GM23338 (cell line): ENCODE measurements around the gene SRPK2.

ENCODE experiments used
- CREB1 ChIP-seq: fragments of 250-450 bp; sonication (Bioruptor Pico); IDR thresholded peaks from 2 replicates; pipeline ENCODE4 v1.5.0; 2020; ENCODE audit warnings: low read depth, mild to moderate bottlenecking, moderate library complexity
- EZH2 ChIP-seq: fragments of 200-600 bp; sonication (generic); IDR thresholded peaks from one replicate; pipeline ENCODE4 v1.8.0; 2017; ENCODE audit warnings: antibody characterized with exemption, mild to moderate bottlenecking, low read depth; ENCODE audit not compliant: unreplicated experiment
- EZH2phosphoT487 ChIP-seq: fragments of 200-600 bp; sonication (generic); IDR thresholded peaks from one replicate; pipeline ENCODE4 v1.8.1; 2018; ENCODE audit warnings: antibody characterized with exemption; ENCODE audit not compliant: unreplicated experiment
- JUNB ChIP-seq: IDR thresholded peaks from one replicate; pipeline ENCODE4 v1.6.1; 2016; ENCODE audit warnings: antibody characterized with exemption; ENCODE audit not compliant: unreplicated experiment
- NANOG ChIP-seq: IDR thresholded peaks from 2 replicates; pipeline ENCODE4 v1.6.1; 2016; ENCODE audit warnings: antibody characterized with exemption, borderline replicate concordance
- POLR2AphosphoS5 ChIP-seq: IDR thresholded peaks from 2 replicates; pipeline ENCODE4 v1.6.1; 2016; ENCODE audit warnings: antibody characterized with exemption, low read depth
- ZNF114 ChIP-seq: fragments of 250-450 bp; sonication (Bioruptor Pico); IDR thresholded peaks from 2 replicates; pipeline ENCODE4 v1.5.0; 2020; ENCODE audit warnings: mild to moderate bottlenecking, moderate library complexity
- TF ChIP-seq, protein P1 (sequence below), 2 experiments: fragments of 200-600 bp in 1 of 2; sonication (generic) in 1 of 2; conservative IDR thresholded peaks; 2 replicates each; pipeline versions ENCODE4 v1.5.1 to v1.6.1; 2016 to 2017; ENCODE audit warnings: antibody characterized with exemption in 2 of 2, low read depth in 2 of 2, mild to moderate bottlenecking in 2 of 2, moderate library complexity in 1 of 2
- TF ChIP-seq, protein P2 (sequence below): IDR thresholded peaks from one replicate; pipeline ENCODE4 v1.6.1; 2018; ENCODE audit warnings: antibody characterized with exemption; ENCODE audit not compliant: unreplicated experiment
- TF ChIP-seq, protein P3 (sequence below): IDR thresholded peaks from 2 replicates; pipeline ENCODE4 v1.6.1; 2016; ENCODE audit warnings: antibody characterized with exemption
- TF ChIP-seq, protein P4 (sequence below): fragments of 250-450 bp; sonication (Bioruptor Pico); IDR thresholded peaks from 2 replicates; pipeline ENCODE4 v1.5.0; 2020; ENCODE audit warnings: mild to moderate bottlenecking, moderate library complexity

DNA sequence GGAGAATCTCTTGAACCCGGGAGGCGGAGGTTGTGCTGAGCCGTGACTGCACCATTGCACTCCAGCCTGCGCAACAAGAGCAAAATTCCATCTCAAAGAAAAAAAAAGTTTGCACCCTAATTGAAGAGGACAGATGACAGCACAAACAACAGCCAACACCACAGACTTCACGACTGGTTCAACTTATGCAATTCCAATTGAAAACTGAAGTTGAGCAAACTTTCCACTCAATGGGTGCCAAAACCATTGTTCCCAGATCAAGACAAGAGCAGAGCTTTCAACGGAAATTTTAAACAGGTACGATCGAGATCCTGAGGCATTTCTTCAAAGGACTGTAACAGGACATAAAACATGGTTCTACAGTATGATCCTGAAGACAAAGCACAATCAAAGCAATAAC lies 225.0 kb downstream of the SRPK2 start:
- TF ChIP-seq, protein P1, sequence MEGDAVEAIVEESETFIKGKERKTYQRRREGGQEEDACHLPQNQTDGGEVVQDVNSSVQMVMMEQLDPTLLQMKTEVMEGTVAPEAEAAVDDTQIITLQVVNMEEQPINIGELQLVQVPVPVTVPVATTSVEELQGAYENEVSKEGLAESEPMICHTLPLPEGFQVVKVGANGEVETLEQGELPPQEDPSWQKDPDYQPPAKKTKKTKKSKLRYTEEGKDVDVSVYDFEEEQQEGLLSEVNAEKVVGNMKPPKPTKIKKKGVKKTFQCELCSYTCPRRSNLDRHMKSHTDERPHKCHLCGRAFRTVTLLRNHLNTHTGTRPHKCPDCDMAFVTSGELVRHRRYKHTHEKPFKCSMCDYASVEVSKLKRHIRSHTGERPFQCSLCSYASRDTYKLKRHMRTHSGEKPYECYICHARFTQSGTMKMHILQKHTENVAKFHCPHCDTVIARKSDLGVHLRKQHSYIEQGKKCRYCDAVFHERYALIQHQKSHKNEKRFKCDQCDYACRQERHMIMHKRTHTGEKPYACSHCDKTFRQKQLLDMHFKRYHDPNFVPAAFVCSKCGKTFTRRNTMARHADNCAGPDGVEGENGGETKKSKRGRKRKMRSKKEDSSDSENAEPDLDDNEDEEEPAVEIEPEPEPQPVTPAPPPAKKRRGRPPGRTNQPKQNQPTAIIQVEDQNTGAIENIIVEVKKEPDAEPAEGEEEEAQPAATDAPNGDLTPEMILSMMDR (conservative IDR thresholded peaks at IDR 0.05; ENCODE audit: low read depth in 2 of 2): no peak
- no peak for TF ChIP-seq EZH2
- TF ChIP-seq, protein P2, sequence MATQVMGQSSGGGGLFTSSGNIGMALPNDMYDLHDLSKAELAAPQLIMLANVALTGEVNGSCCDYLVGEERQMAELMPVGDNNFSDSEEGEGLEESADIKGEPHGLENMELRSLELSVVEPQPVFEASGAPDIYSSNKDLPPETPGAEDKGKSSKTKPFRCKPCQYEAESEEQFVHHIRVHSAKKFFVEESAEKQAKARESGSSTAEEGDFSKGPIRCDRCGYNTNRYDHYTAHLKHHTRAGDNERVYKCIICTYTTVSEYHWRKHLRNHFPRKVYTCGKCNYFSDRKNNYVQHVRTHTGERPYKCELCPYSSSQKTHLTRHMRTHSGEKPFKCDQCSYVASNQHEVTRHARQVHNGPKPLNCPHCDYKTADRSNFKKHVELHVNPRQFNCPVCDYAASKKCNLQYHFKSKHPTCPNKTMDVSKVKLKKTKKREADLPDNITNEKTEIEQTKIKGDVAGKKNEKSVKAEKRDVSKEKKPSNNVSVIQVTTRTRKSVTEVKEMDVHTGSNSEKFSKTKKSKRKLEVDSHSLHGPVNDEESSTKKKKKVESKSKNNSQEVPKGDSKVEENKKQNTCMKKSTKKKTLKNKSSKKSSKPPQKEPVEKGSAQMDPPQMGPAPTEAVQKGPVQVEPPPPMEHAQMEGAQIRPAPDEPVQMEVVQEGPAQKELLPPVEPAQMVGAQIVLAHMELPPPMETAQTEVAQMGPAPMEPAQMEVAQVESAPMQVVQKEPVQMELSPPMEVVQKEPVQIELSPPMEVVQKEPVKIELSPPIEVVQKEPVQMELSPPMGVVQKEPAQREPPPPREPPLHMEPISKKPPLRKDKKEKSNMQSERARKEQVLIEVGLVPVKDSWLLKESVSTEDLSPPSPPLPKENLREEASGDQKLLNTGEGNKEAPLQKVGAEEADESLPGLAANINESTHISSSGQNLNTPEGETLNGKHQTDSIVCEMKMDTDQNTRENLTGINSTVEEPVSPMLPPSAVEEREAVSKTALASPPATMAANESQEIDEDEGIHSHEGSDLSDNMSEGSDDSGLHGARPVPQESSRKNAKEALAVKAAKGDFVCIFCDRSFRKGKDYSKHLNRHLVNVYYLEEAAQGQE: no peak
- no peak for TF ChIP-seq POLR2AphosphoS5
- no peak for TF ChIP-seq EZH2phosphoT487
- TF ChIP-seq JUNB: no peak
- no peak for TF ChIP-seq CREB1 (CRISPR knock-in tag)
- no peak for TF ChIP-seq NANOG
- TF ChIP-seq, protein P3, sequence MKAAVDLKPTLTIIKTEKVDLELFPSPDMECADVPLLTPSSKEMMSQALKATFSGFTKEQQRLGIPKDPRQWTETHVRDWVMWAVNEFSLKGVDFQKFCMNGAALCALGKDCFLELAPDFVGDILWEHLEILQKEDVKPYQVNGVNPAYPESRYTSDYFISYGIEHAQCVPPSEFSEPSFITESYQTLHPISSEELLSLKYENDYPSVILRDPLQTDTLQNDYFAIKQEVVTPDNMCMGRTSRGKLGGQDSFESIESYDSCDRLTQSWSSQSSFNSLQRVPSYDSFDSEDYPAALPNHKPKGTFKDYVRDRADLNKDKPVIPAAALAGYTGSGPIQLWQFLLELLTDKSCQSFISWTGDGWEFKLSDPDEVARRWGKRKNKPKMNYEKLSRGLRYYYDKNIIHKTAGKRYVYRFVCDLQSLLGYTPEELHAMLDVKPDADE: no peak
- TF ChIP-seq, protein P4, sequence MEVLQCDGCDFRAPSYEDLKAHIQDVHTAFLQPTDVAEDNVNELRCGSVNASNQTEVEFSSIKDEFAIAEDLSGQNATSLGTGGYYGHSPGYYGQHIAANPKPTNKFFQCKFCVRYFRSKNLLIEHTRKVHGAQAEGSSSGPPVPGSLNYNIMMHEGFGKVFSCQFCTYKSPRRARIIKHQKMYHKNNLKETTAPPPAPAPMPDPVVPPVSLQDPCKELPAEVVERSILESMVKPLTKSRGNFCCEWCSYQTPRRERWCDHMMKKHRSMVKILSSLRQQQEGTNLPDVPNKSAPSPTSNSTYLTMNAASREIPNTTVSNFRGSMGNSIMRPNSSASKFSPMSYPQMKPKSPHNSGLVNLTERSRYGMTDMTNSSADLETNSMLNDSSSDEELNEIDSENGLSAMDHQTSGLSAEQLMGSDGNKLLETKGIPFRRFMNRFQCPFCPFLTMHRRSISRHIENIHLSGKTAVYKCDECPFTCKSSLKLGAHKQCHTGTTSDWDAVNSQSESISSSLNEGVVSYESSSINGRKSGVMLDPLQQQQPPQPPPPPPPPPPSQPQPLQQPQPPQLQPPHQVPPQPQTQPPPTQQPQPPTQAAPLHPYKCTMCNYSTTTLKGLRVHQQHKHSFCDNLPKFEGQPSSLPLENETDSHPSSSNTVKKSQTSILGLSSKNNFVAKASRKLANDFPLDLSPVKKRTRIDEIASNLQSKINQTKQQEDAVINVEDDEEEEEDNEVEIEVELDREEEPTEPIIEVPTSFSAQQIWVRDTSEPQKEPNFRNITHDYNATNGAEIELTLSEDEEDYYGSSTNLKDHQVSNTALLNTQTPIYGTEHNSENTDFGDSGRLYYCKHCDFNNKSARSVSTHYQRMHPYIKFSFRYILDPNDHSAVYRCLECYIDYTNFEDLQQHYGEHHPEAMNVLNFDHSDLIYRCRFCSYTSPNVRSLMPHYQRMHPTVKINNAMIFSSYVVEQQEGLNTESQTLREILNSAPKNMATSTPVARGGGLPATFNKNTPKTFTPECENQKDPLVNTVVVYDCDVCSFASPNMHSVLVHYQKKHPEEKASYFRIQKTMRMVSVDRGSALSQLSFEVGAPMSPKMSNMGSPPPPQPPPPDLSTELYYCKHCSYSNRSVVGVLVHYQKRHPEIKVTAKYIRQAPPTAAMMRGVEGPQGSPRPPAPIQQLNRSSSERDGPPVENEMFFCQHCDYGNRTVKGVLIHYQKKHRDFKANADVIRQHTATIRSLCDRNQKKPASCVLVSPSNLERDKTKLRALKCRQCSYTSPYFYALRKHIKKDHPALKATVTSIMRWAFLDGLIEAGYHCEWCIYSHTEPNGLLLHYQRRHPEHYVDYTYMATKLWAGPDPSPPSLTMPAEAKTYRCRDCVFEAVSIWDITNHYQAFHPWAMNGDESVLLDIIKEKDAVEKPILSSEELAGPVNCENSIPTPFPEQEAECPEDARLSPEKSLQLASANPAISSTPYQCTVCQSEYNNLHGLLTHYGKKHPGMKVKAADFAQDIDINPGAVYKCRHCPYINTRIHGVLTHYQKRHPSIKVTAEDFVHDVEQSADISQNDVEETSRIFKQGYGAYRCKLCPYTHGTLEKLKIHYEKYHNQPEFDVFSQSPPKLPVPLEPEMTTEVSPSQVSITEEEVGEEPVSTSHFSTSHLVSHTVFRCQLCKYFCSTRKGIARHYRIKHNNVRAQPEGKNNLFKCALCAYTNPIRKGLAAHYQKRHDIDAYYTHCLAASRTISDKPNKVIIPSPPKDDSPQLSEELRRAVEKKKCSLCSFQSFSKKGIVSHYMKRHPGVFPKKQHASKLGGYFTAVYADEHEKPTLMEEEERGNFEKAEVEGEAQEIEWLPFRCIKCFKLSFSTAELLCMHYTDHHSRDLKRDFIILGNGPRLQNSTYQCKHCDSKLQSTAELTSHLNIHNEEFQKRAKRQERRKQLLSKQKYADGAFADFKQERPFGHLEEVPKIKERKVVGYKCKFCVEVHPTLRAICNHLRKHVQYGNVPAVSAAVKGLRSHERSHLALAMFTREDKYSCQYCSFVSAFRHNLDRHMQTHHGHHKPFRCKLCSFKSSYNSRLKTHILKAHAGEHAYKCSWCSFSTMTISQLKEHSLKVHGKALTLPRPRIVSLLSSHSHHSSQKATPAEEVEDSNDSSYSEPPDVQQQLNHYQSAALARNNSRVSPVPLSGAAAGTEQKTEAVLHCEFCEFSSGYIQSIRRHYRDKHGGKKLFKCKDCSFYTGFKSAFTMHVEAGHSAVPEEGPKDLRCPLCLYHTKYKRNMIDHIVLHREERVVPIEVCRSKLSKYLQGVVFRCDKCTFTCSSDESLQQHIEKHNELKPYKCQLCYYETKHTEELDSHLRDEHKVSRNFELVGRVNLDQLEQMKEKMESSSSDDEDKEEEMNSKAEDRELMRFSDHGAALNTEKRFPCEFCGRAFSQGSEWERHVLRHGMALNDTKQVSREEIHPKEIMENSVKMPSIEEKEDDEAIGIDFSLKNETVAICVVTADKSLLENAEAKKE: no peak
- no peak for TF ChIP-seq ZNF114 (CRISPR knock-in tag)
